Activated naive CD8-positive, alpha-beta T cell treated with anti-CD3 and anti-CD28 coated beads, Interleukin-2, amount 10 ng/mL, durations not matched to agents 7 days and 5 days (primary cell): Measurements from ENCODE around the gene CACHD1. TPM values are rescaled to one million over a fixed set of nuclear protein-coding genes. Genes with fewer than 3 reads are reported as not detected.

ENCODE experiments used
- ATAC-seq: fragments of 150-1000 bp; cut with Tn5 transposase; one replicate; pipeline ENCODE4 v1.10.0; 2021; ENCODE audit warnings: low read depth, moderate library complexity
- POLR2A ChIA-PET: fragments of 350-600 bp; sonication (Branson Sonifier 250); formaldehyde crosslinking; loops from one replicate; lab custom pipeline; 2021; ENCODE audit warnings: antibody characterized with exemption; lab: Charles Lee
- DNase-seq: peaks from one replicate; pipeline ENCODE4 v3.0.0; 2021
- H3K27ac Mint-ChIP-seq: one replicate; pipeline ENCODE4 v1.8.0; 2022; ENCODE audit warnings: mild to moderate bottlenecking, mixed read lengths
- H3K27me3 Mint-ChIP-seq: one replicate; pipeline ENCODE4 v1.8.0; 2022; ENCODE audit warnings: mild to moderate bottlenecking, moderate library complexity, mixed read lengths
- H3K36me3 Mint-ChIP-seq: one replicate; pipeline ENCODE4 v1.8.0; 2021; ENCODE audit warnings: mild to moderate bottlenecking, mixed read lengths
- H3K4me1 Mint-ChIP-seq: one replicate; pipeline ENCODE4 v1.8.0; 2021; ENCODE audit warnings: mixed read lengths
- H3K4me3 Mint-ChIP-seq: one replicate; pipeline ENCODE4 v1.8.0; 2022; ENCODE audit warnings: mild to moderate bottlenecking, moderate library complexity, mixed read lengths
- H3K9me3 Mint-ChIP-seq: one replicate; pipeline ENCODE4 v1.8.0; 2021; ENCODE audit warnings: mixed read lengths
- total RNA-seq, 2 experiments: library from RNA; stranded (reverse); gene quantifications; one replicate each; pipeline ENCODE4 v1.2.3, GENCODE V29; 2021

The CACHD1 gene
- total RNA-seq = under 1 TPM; 0.82 to 0.91 TPM

GRCh38 chr1:64469977-64470664 is at the start of gene CACHD1:
CACHD1 (plus strand) TSS chr1:64470129; CDS start chr1:64470745, 616 bp downstream.
- Mint-ChIP-seq H3K27me3 (peaks cover 47% of the 10 kb centered on the region), H3K36me3 (no peaks in the 10 kb centered on the region), H3K27ac (peak within 1 kb of the TSS; percentile 36), H3K4me1 (peaks cover 14% of the 10 kb centered on the region), H3K4me3 (peak within 1 kb of the TSS; percentile 87), H3K9me3 (no peaks in the 10 kb centered on the region)
- DNase-seq = peak; percentile 75
- POLR2A ChIA-PET = no interaction called here
- ATAC-seq = peak; percentile 77

- ATAC-seq = no peak
Observed at GRCh38 chr1:64421377-64421776, 48.6 kb upstream of the CACHD1 start.

GRCh38 chr1:64423526-64423925 is 46.4 kb upstream of the CACHD1 start:
- Mint-ChIP-seq H3K27me3 (peaks cover 4% of the 10 kb centered on the region), H3K36me3 (no peaks in the 10 kb centered on the region), H3K9me3 (no peaks in the 10 kb centered on the region), H3K4me3 (no peak overlapping the region), H3K4me1 (no peaks in the 10 kb centered on the region), H3K27ac (no peak overlapping the region)
- POLR2A ChIA-PET = no interaction called here
- DNase-seq = no peak
- ATAC-seq = no peak

More at GRCh38 chr1:64421377-64421776, 48.6 kb upstream of the CACHD1 start:
- Mint-ChIP-seq H3K27ac (no peak overlapping the region), H3K4me1 (no peaks in the 10 kb centered on the region), H3K4me3 (no peak overlapping the region), H3K36me3 (no peaks in the 10 kb centered on the region), H3K9me3 (no peaks in the 10 kb centered on the region), H3K27me3 (peaks cover 4% of the 10 kb centered on the region)
- POLR2A ChIA-PET = no interaction called here
- DNase-seq = no peak

GRCh38 chr1:64424412-64424811 is 45.5 kb upstream of the CACHD1 start:
- no peaks in the 10 kb centered on the region for H3K4me1 Mint-ChIP-seq
- POLR2A ChIA-PET = no interaction called here
- DNase-seq (no peak), ATAC-seq (no peak)
- H3K27me3 Mint-ChIP-seq = peaks cover under 1% of the 10 kb centered on the region
- H3K4me3 Mint-ChIP-seq = no peak overlapping the region
- H3K27ac Mint-ChIP-seq = no peak overlapping the region
- no peaks in the 10 kb centered on the region for H3K36me3 Mint-ChIP-seq
- H3K9me3 Mint-ChIP-seq = no peaks in the 10 kb centered on the region

DNA sequence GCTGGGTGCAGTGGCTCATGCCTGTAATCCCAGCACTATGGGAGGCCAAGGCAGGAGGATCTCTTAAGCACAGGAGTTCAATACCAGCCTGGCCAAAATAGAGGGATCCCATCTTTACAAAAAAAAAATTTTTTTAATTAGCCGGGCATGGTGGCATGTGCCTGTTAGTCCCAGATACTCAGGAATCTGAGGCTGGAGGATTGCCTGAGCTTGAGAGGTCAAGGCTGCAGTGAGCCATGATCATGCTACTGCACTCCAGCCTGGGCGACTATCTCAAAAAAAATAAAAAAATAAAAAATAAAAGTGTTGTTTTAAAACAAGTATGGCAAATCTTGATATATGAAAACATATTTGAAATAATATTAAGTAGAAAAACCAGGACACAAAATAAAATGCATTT is 44.4 kb upstream of the CACHD1 start:
- POLR2A ChIA-PET = no interaction called here
- Mint-ChIP-seq H3K36me3 (no peaks in the 10 kb centered on the region), H3K4me3 (no peak overlapping the region), H3K27me3 (peaks cover 2% of the 10 kb centered on the region), H3K27ac (no peak overlapping the region), H3K9me3 (no peaks in the 10 kb centered on the region), H3K4me1 (no peaks in the 10 kb centered on the region)
- no peak for DNase-seq
- ATAC-seq = no peak

- no peak overlapping the region for H3K27ac Mint-ChIP-seq
- POLR2A ChIA-PET = no interaction called here
- no peaks in the 10 kb centered on the region for H3K9me3 Mint-ChIP-seq
- H3K4me3 Mint-ChIP-seq = no peak overlapping the region
- peaks cover 2% of the 10 kb centered on the region for H3K27me3 Mint-ChIP-seq
- ATAC-seq (no peak), DNase-seq (no peak)
- no peaks in the 10 kb centered on the region for H3K4me1 Mint-ChIP-seq
- no peaks in the 10 kb centered on the region for H3K36me3 Mint-ChIP-seq
Observed at GRCh38 chr1:64426681-64427080, 43.2 kb upstream of the CACHD1 start.

- no peak for DNase-seq
- Mint-ChIP-seq H3K4me3 (no peak overlapping the region), H3K36me3 (no peaks in the 10 kb centered on the region), H3K4me1 (no peaks in the 10 kb centered on the region), H3K9me3 (no peaks in the 10 kb centered on the region), H3K27ac (no peak overlapping the region), H3K27me3 (peaks cover 2% of the 10 kb centered on the region)
- POLR2A ChIA-PET = no interaction called here
- no peak for ATAC-seq
Observed at GRCh38 chr1:64427879-64428278, 42.0 kb upstream of the CACHD1 start.

DNA sequence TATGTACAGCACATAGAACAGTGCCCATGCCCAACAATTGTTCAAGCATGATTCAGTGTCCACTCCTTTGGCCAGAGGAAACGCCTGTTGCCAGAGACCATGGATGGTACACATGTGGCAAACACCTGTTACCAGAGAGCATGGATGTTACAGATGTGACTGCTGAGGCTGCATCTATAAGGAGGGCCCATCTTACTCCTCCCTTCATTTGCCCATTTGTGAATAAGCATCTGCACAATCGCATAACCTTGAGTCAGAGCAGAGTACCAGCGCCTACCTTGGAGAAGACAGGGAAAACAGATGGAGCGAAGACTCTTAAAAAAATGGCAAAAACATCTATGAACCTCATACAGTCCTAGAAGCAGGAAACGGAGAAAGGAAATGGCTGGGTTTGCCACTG is 36.6 kb upstream of the CACHD1 start:
- Mint-ChIP-seq H3K9me3 (no peaks in the 10 kb centered on the region), H3K4me3 (no peak overlapping the region), H3K36me3 (no peaks in the 10 kb centered on the region), H3K27ac (no peak overlapping the region), H3K27me3 (peaks cover 2% of the 10 kb centered on the region), H3K4me1 (peaks cover 3% of the 10 kb centered on the region)
- DNase-seq = no peak
- ATAC-seq = no peak
- POLR2A ChIA-PET = no interaction called here

GRCh38 chr1:64433747-64434146 is 36.2 kb upstream of the CACHD1 start:
- no peaks in the 10 kb centered on the region for H3K36me3 Mint-ChIP-seq
- ATAC-seq (no peak), DNase-seq (no peak)
- POLR2A ChIA-PET = no interaction called here
- no peak overlapping the region for H3K4me3 Mint-ChIP-seq
- no peak overlapping the region for H3K27ac Mint-ChIP-seq
- peaks cover 3% of the 10 kb centered on the region for H3K4me1 Mint-ChIP-seq
- H3K27me3 Mint-ChIP-seq = peaks cover 2% of the 10 kb centered on the region
- no peaks in the 10 kb centered on the region for H3K9me3 Mint-ChIP-seq

DNA sequence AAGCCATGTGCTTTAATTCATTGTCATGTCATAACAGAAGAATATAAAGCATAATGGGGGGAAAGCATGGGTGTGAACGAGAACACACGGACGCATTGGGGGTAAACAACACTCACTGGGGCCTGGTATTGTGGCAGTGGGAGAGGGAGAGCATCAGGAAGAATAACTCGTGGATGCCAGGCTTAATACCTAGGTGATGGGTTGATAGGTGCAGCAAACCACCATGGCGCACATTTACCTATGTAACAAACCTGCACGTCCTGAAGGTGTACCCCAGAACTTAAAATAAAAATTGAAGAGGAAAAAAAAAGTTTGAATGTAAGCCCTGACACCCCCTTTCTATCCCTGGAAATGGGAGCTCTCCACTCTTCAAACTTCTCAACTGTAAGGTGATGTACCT is 34.9 kb upstream of the CACHD1 start:
- POLR2A ChIA-PET = no interaction called here
- Mint-ChIP-seq H3K4me3 (no peak overlapping the region), H3K27me3 (no peaks in the 10 kb centered on the region), H3K27ac (no peak overlapping the region), H3K36me3 (no peaks in the 10 kb centered on the region), H3K4me1 (peaks cover 3% of the 10 kb centered on the region), H3K9me3 (no peaks in the 10 kb centered on the region)
- no peak for ATAC-seq
- no peak for DNase-seq

- POLR2A ChIA-PET = no interaction called here
Observed at GRCh38 chr1:64437453-64437852, 32.5 kb upstream of the CACHD1 start.

DNA sequence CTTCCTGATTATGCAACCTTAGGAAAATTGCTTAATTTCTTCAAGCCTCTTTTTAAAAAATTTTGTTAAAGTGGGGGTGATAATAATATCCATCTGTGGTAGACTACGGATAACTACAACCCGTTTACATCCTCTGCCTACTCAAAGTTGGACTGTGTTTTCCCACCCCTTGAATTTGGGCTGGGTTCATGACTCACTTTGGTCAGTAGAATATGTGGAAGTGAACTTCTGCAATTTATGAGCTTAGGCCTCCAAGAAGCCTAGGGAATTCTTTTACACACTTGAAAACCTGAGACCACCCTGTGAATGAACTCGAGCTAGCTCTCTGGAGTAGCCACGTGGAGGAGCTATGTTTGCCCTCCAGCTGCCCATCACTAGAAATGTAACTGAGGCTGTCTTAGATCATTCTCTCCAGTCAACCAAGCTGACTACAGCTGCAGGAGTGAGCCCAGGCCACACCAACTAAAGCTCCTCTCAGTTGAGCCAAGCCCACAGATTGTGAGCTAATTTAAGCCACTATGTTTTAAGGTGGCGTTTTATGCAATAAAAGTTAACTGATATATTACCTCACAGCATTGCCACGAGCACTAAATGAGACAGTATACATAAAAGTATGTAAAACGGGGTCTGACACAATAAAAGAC is 29.6 kb upstream of the CACHD1 start:
- Mint-ChIP-seq H3K9me3 (no peaks in the 10 kb centered on the region), H3K27ac (no peak overlapping the region), H3K27me3 (no peaks in the 10 kb centered on the region), H3K4me1 (no peaks in the 10 kb centered on the region), H3K4me3 (no peak overlapping the region), H3K36me3 (no peaks in the 10 kb centered on the region)
- POLR2A ChIA-PET = no interaction called here
- ATAC-seq (no peak), DNase-seq (no peak)

More at GRCh38 chr1:64437453-64437852, 32.5 kb upstream of the CACHD1 start:
- Mint-ChIP-seq H3K9me3 (no peaks in the 10 kb centered on the region), H3K27ac (no peak overlapping the region), H3K36me3 (no peaks in the 10 kb centered on the region), H3K27me3 (no peaks in the 10 kb centered on the region), H3K4me3 (no peak overlapping the region), H3K4me1 (peaks cover 3% of the 10 kb centered on the region)
- DNase-seq (no peak), ATAC-seq (no peak)

GRCh38 chr1:64451440-64451839 is 18.5 kb upstream of the CACHD1 start:
- H3K27ac Mint-ChIP-seq = no peak overlapping the region
- peaks cover 9% of the 10 kb centered on the region for H3K27me3 Mint-ChIP-seq
- ATAC-seq = no peak
- no peaks in the 10 kb centered on the region for H3K4me1 Mint-ChIP-seq
- no peak overlapping the region for H3K4me3 Mint-ChIP-seq
- no peaks in the 10 kb centered on the region for H3K36me3 Mint-ChIP-seq
- no peak for DNase-seq
- H3K9me3 Mint-ChIP-seq = no peaks in the 10 kb centered on the region
- POLR2A ChIA-PET = no interaction called here

- Mint-ChIP-seq H3K9me3 (no peaks in the 10 kb centered on the region), H3K36me3 (no peaks in the 10 kb centered on the region), H3K4me3 (no peak overlapping the region), H3K27ac (no peak overlapping the region), H3K27me3 (peaks cover 9% of the 10 kb centered on the region), H3K4me1 (no peaks in the 10 kb centered on the region)
- DNase-seq = no peak
- POLR2A ChIA-PET = no interaction called here
- ATAC-seq = no peak
Observed at GRCh38 chr1:64453688-64454087, 16.2 kb upstream of the CACHD1 start.
